GM18505 (cell line): Measurements from ENCODE around the gene CROCC2.

ENCODE experiments used
- ATAC-seq: cut with Tn5 transposase; IDR thresholded peaks from one replicate; pipeline ENCODE4 v1.9.1; 2021; ENCODE audit not compliant: unreplicated experiment
- POLR2A ChIP-seq: IDR thresholded peaks from 4 replicates; pipeline ENCODE4 v1.6.1; 2011; ENCODE audit warnings: borderline replicate concordance; ENCODE audit not compliant: insufficient read depth, insufficient read length; ENCODE audit errors: extremely low read depth

Gene CROCC2

DNA sequence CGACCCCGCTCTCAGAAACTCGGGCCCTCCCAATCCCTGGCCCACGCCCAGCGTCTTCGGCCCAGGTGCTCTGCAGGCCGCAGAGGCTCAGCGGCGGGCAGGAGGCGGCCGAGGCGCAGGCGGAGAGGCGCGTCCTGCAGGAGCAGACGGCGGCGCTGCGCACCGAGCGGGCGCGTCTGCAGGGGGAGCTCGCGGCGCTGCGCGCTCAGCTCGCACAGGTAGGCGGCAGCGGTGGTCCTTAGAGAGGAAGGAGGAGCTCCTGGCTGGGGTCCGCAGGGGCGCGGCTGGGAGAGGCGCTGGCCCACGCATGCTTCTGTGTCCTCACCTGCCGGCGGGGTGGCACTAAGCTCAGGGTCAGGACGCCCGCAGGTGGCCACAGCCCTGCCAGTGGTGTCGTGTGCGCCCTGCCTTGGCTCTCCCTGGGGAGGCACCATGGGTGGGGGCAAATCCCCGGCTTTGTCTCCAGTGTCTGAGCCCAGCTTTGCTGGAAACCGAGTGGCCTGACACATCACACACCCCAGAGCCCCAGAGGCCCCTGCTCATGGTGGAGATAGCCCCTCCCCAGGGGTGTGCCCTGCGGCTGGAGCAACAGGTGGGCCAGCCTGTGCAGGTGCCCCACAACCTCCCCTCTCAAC is 77.3 kb downstream of the CROCC2 start:
- ATAC-seq, result no peak

GRCh38 chr2:240983996-240984498 is 77.9 kb downstream of the CROCC2 start:
- no peak for ATAC-seq
- TF ChIP-seq POLR2A, result no peak

More for the DNA sequence above, 77.3 kb downstream of the CROCC2 start:
- no peak for TF ChIP-seq POLR2A

- ATAC-seq, result no peak
These were observed 80.0 kb downstream of the CROCC2 start for GRCh38 chr2:240985881-240986786.

DNA sequence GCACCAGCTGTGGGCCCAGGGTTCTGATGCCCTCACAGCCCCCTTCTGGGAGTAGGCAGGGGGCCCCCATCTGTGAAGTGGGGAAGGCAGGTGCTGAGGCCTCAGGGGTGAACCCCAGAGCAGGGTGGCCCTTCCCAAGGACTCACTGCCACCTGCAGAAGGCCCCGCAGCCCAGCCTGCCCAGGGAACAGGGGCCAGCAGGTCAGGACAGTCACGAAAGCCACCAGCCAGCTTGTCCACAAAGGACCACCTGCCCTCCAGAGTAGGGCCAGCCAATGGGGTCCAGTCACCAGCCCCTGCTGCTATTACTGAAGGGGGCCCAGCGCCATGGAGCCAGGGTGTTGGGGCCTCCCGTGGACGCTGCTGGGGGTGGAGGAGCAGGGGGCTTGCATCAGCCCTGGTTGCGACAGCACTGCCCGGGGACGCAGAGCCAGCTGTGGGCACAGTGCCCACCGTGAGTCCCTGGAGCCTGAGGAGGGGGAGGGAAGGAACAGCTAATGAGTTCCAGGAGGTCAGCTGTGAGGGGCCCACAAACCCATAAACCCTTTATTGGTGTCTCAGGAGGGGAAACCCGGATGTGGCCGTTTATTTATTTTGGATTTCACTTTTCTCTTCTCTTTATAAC is 80.8 kb downstream of the CROCC2 start:
- no peak for ATAC-seq
- TF ChIP-seq POLR2A, result no peak

More at GRCh38 chr2:240985881-240986786, 80.0 kb downstream of the CROCC2 start:
- no peak for TF ChIP-seq POLR2A

- TF ChIP-seq POLR2A, result no peak
- no peak for ATAC-seq
These were observed 81.5 kb downstream of the CROCC2 start for GRCh38 chr2:240987588-240987987.

GRCh38 chr2:240988146-240988545 is 82.0 kb downstream of the CROCC2 start:
- ATAC-seq, result no peak
- TF ChIP-seq POLR2A, result no peak

- no peak for TF ChIP-seq POLR2A
- ATAC-seq, result no peak
These were observed 82.6 kb downstream of the CROCC2 start for GRCh38 chr2:240988571-240989271.

- no peak for ATAC-seq
These were observed 83.5 kb downstream of the CROCC2 start for GRCh38 chr2:240989451-240990265.

DNA sequence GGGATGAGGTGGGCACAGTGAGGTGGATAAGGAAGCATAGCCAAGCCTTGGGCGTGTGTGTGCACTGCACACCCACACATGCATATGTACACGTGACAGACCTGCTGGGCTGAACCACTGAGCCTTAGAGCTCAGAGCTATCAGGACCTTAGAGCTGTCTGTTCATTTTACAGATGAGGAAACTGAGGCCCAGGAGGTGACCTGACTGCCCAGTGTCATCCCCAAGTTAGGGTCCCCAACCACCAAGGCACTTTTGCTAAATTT is 84.1 kb downstream of the CROCC2 start:
- no peak for ATAC-seq
- TF ChIP-seq POLR2A, result no peak

More at GRCh38 chr2:240989451-240990265, 83.5 kb downstream of the CROCC2 start:
- TF ChIP-seq POLR2A, result no peak

GRCh38 chr2:240990726-240991377 is 84.7 kb downstream of the CROCC2 start:
- no peak for ATAC-seq
- TF ChIP-seq POLR2A, result no peak

GRCh38 chr2:240991378-240992263 is 85.5 kb downstream of the CROCC2 start:
- ATAC-seq, result no peak
- no peak for TF ChIP-seq POLR2A
